HFFc6 (cell line): ENCODE measurements around the gene EFCAB11. TPM values are rescaled to one million over a fixed set of nuclear protein-coding genes. Genes with fewer than 3 reads are reported as not detected.

Experiments used
- DNase-seq: peaks from one replicate; pipeline ENCODE4 v3.0.0-alpha.2; 2018
- H3K27ac Mint-ChIP-seq: 2 replicates; pipeline ENCODE4 v1.8.0; 2020; ENCODE audit warnings: mild to moderate bottlenecking, mixed read lengths
- H3K27me3 Mint-ChIP-seq: 2 replicates; pipeline ENCODE4 v1.8.0; 2021; ENCODE audit warnings: mild to moderate bottlenecking, moderate library complexity, mixed read lengths; ENCODE audit not compliant: insufficient read depth
- H3K36me3 Mint-ChIP-seq: 2 replicates; pipeline ENCODE4 v1.8.0; 2021; ENCODE audit warnings: low read depth, mixed read lengths
- H3K4me1 Mint-ChIP-seq: 2 replicates; pipeline ENCODE4 v1.8.0; 2020; ENCODE audit warnings: low read depth, mixed read lengths
- H3K4me3 Mint-ChIP-seq: 2 replicates; pipeline ENCODE4 v1.8.0; 2020; ENCODE audit warnings: mild to moderate bottlenecking, moderate library complexity, mixed read lengths
- H3K9me3 Mint-ChIP-seq: 2 replicates; pipeline ENCODE4 v1.8.0; 2020; ENCODE audit warnings: mild to moderate bottlenecking, mixed read lengths
- CTCF ChIP-seq: fragments of 200-600 bp; sonication (generic); IDR thresholded peaks from 2 replicates; pipeline ENCODE4 v1.5.0; 2021; ENCODE audit warnings: antibody characterized with exemption, mild to moderate bottlenecking
- long read RNA-seq: library from polyadenylated mRNA; unstranded; transcript quantifications from one replicate; pipeline ENCODE4 v2.0.0, GENCODE V29; 2019
- total RNA-seq, 6 experiments: library from RNA; stranded (reverse); fragmentation: NEBNext Ultra II Directional; extraction: Animal tissue kit (Norgen Biotek cat#: 25700); gene quantifications; 2 replicates in 1 of 6; 3 replicates in 5 of 6; pipeline ENCODE4 v1.2.3, GENCODE V29; 2021

The EFCAB11 gene
- total RNA-seq, result 1 to 10 TPM; 6.6 to 8.4 (median 6.9) TPM
- long read RNA-seq, partial matches to known transcripts, result 0 of 3 reads
- long read RNA-seq, other reads (novel, unspliced or antisense), result 1 of 3 reads

GRCh38 chr14:89954070-89955021 is at the start of gene EFCAB11:
EFCAB11 (minus strand) TSS chr14:89954730; CDS start chr14:89954660, 70 bp downstream.
- Mint-ChIP-seq H3K9me3 (no peaks in the 10 kb centered on the region), H3K4me1 (peaks cover 41% of the 10 kb centered on the region), H3K27ac (peak within 1 kb of the TSS; percentile 97), H3K27me3 (peaks cover 2% of the 10 kb centered on the region; the same call in 1 of the 2 replicates), H3K36me3 (peaks cover 29% of the 10 kb centered on the region), H3K4me3 (peak within 1 kb of the TSS; percentile 92)
- DNase-seq, result peak; percentile 99
- peak; percentile 73 for TF ChIP-seq CTCF

GRCh38 chr14:90003526-90004307 is 49.2 kb upstream of the EFCAB11 start:
- peaks cover 17% of the 10 kb centered on the region for H3K36me3 Mint-ChIP-seq
- DNase-seq, result no peak
- no peaks in the 10 kb centered on the region for H3K27me3 Mint-ChIP-seq
- H3K27ac Mint-ChIP-seq, result no peak overlapping the region
- H3K4me3 Mint-ChIP-seq, result no peak overlapping the region
- H3K4me1 Mint-ChIP-seq, result no peaks in the 10 kb centered on the region
- H3K9me3 Mint-ChIP-seq, result no peaks in the 10 kb centered on the region
- no peak for TF ChIP-seq CTCF

- no peak for TF ChIP-seq CTCF
- no peak for DNase-seq
- no peaks in the 10 kb centered on the region for H3K4me1 Mint-ChIP-seq
- no peaks in the 10 kb centered on the region for H3K27me3 Mint-ChIP-seq
- H3K27ac Mint-ChIP-seq, result no peak overlapping the region
- H3K9me3 Mint-ChIP-seq, result no peaks in the 10 kb centered on the region
- no peak overlapping the region for H3K4me3 Mint-ChIP-seq
- peaks cover 25% of the 10 kb centered on the region for H3K36me3 Mint-ChIP-seq
These were observed 46.4 kb upstream of the EFCAB11 start for GRCh38 chr14:90000935-90001334.

- no peak for DNase-seq
- Mint-ChIP-seq H3K36me3 (peaks cover 36% of the 10 kb centered on the region), H3K27me3 (no peaks in the 10 kb centered on the region), H3K27ac (no peak overlapping the region), H3K4me3 (no peak overlapping the region), H3K4me1 (no peaks in the 10 kb centered on the region), H3K9me3 (no peaks in the 10 kb centered on the region)
- no peak for TF ChIP-seq CTCF
These were observed 42.4 kb upstream of the EFCAB11 start for GRCh38 chr14:89996963-89997362.

GRCh38 chr14:89992273-89992672 is 37.7 kb upstream of the EFCAB11 start:
- H3K36me3 Mint-ChIP-seq, result peaks cover 33% of the 10 kb centered on the region
- no peaks in the 10 kb centered on the region for H3K4me1 Mint-ChIP-seq
- no peak for TF ChIP-seq CTCF
- H3K4me3 Mint-ChIP-seq, result no peak overlapping the region
- no peak for DNase-seq
- no peaks in the 10 kb centered on the region for H3K9me3 Mint-ChIP-seq
- H3K27ac Mint-ChIP-seq, result no peak overlapping the region
- H3K27me3 Mint-ChIP-seq, result no peaks in the 10 kb centered on the region
